ENCODE measurements around the gene STK11IP. TPM values are rescaled to one million over a fixed set of nuclear protein-coding genes. Genes with fewer than 3 reads are reported as not detected.
A peak's percentile ranks its signal among the peaks of the same experiment; 100 is the strongest.

Gene STK11IP
- total and polyA plus RNA-seq, 7 donors = 5.5 to 13.3 (median 9.0) TPM

DNA sequence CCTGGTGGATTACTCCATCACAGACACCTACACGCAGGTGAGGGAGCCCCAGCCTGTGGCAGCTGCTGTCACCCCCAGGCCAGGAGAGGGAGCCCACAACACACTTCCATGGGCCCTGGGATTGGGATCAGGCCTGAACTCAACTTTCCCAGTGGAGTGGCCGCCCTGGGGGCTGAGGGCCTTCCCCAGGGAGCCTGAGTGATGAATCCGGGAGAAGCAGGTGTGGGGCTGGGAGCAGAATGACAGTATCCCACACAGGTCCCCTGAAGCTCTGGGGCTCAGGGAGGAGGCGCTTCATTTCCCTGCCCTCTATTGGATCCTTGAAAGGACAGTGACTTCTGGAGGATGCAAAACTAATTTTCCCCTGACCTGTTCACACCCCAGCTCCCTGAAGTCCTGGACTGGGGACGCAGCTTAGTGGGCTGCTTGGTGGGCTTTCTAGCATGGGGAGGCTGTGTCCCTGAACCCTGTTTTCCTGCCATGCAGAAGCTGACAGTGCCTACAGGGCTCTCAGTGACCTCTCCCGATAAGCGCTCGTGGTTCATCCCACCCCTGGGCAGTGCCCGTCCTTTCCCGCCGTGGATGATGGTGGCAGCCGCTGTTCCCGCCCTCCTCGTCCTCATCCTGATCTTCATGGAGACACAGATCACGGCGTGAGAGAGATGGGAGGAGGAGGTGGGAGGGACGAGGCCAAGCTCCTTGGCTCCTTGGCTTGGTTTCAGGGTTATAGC is 40.7 kb downstream of the STK11IP start:
- 85 to 88% (median 87%) methylated on average over 17 of the region's 17 CpGs for WGBS, 3 donors
- Histone ChIP-seq H3K36me3 (ENCODE audit: insufficient read depth in 1 of 2, low read depth in 1 of 2) (no peaks in the 10 kb centered on the region), H3K27ac (no peak overlapping the region), H3K4me3 (no peak overlapping the region), H3K9me3 (no peaks in the 10 kb centered on the region), H3K4me1 (no peaks in the 10 kb centered on the region), H3K27me3 (ENCODE audit: insufficient read depth in 3 of 3, low read length in 2 of 3) (no peaks in the 10 kb centered on the region)
- no peak for TF ChIP-seq CTCF (IDR thresholded peaks at IDR 0.05)
- intact Hi-C loops (cut with DNase I) = loop anchor here in 1 of 2 donors (5.0 kb wide), 1 partner anchor 36 kb away; no protein-coding TSS in a partner anchor
- ATAC-seq (no peak), DNase-seq (no peak)

- no peak for DNase-seq
- Histone ChIP-seq H3K9me3 (no peaks in the 10 kb centered on the region), H3K4me1 (no peaks in the 10 kb centered on the region), H3K27ac (no peak overlapping the region), H3K36me3 (ENCODE audit: insufficient read depth in 1 of 2, low read depth in 1 of 2) (no peaks in the 10 kb centered on the region), H3K4me3 (no peak overlapping the region), H3K27me3 (ENCODE audit: insufficient read depth in 3 of 3, low read length in 2 of 3) (no peaks in the 10 kb centered on the region)
- intact Hi-C loops (cut with DNase I) = loop anchor here in 1 of 2 donors (5.0 kb wide), 1 partner anchor 37 kb away; no protein-coding TSS in a partner anchor
- no peak for ATAC-seq
- TF ChIP-seq CTCF (IDR thresholded peaks at IDR 0.05) = no peak
- 82 to 86% (median 85%) methylated on average over 23 to 24 of the region's 24 CpGs for WGBS, 3 donors
Measured at GRCh38 chr2:219638948-219639755, 41.5 kb downstream of the STK11IP start.

- Histone ChIP-seq H3K36me3 (ENCODE audit: insufficient read depth in 1 of 2, low read depth in 1 of 2) (no peaks in the 10 kb centered on the region), H3K4me3 (no peak overlapping the region), H3K4me1 (peaks cover 16% of the 10 kb centered on the region), H3K27me3 (ENCODE audit: insufficient read depth in 3 of 3, low read length in 2 of 3) (no peaks in the 10 kb centered on the region), H3K27ac (no peak overlapping the region), H3K9me3 (no peaks in the 10 kb centered on the region)
- TF ChIP-seq CTCF (IDR thresholded peaks at IDR 0.05) = no peak
- 69 to 84% (median 74%) methylated on average over 7 of the region's 7 CpGs for WGBS, 3 donors
- ATAC-seq = no peak
- DNase-seq = no peak
- intact Hi-C loops (cut with DNase I) = loop anchor here (1.0 to 5.0 kb wide), 5 partner anchors 44 to 101 kb away; partner anchors contain the start of genes CHPF (in 1 of the 2) and STK11IP (in 1 of the 2)
Measured at GRCh38 chr2:219641390-219642068, 43.9 kb downstream of the STK11IP start.

DNA sequence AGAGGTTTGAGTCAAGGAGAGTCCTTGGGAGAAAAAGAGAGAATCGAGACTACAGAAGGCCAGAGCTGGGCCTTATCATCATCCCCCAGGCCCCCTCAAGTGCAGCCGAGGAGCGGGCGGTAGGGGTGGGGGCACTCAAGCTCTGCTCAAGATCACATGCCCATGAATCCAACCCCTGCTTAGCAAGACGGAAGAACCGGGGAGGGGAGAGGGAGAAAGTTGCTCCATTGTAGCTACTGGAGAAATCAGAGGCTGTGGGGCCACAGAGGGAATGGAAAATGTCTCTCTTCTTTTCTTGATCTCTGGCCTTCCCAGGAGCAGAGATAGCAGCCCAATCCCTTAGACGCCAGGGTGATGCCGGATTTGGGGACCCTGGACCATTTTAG is 44.4 kb downstream of the STK11IP start:
- no peak for TF ChIP-seq CTCF (IDR thresholded peaks at IDR 0.05)
- H3K4me3 ChIP-seq = no peak overlapping the region
- no peak overlapping the region for H3K27ac ChIP-seq
- no peaks in the 10 kb centered on the region for H3K9me3 ChIP-seq
- WGBS, 3 donors = 59 to 72% (median 67%) methylated on average over 8 of the region's 8 CpGs
- intact Hi-C loops (cut with DNase I) = loop anchor here (1.0 to 5.0 kb wide), 5 partner anchors 45 to 101 kb away; partner anchors contain the start of genes CHPF (in 1 of the 2) and STK11IP (in 1 of the 2)
- ATAC-seq (no peak), DNase-seq (peak in 1 of 2 donors; percentile 51)
- no peaks in the 10 kb centered on the region for H3K27me3 ChIP-seq (ENCODE audit: insufficient read depth in 3 of 3, low read length in 2 of 3)
- no peaks in the 10 kb centered on the region for H3K36me3 ChIP-seq (ENCODE audit: insufficient read depth in 1 of 2, low read depth in 1 of 2)
- peaks cover 16% of the 10 kb centered on the region for H3K4me1 ChIP-seq

Measured in psoas muscle (tissue), 8 donors.